Liver (tissue), 9 donors: Measurements from ENCODE around the gene USP6NL. TPM values are rescaled to one million over a fixed set of nuclear protein-coding genes. Genes with fewer than 3 reads are reported as not detected.

Source experiments
- DNase-seq: peaks from one replicate; pipeline ENCODE4 v3.0.0-alpha.2; 2017; ENCODE audit warnings: low spot score
- H3K27ac ChIP-seq, 2 donors: one replicate each; pipeline ENCODE4 v1.7.0; 2013; ENCODE audit warnings: inconsistent platforms in 2 of 2, low read length in 2 of 2, control low read depth in 1 of 2, low read depth in 1 of 2, mild to moderate bottlenecking in 1 of 2
- H3K27me3 ChIP-seq, 4 donors: one replicate each; pipeline versions ENCODE4 v1.6.1 to v1.7.0; 2013; ENCODE audit warnings: low read length in 3 of 4, inconsistent platforms in 1 of 4, mild to moderate bottlenecking in 1 of 4, moderate library complexity in 1 of 4; ENCODE audit not compliant: control insufficient read depth in 4 of 4, insufficient read depth in 4 of 4
- H3K36me3 ChIP-seq, 4 donors: one replicate each; pipeline versions ENCODE4 v1.6.1 to v1.7.0; 2013; ENCODE audit warnings: low read length in 3 of 4, mild to moderate bottlenecking in 3 of 4, low read depth in 1 of 4, moderate library complexity in 1 of 4; ENCODE audit not compliant: control insufficient read depth in 4 of 4, insufficient read depth in 3 of 4
- H3K4me1 ChIP-seq, 4 donors: one replicate each; pipeline versions ENCODE4 v1.6.1 to v1.7.0; 2013; ENCODE audit warnings: low read length in 3 of 4, mild to moderate bottlenecking in 3 of 4, moderate library complexity in 1 of 4; ENCODE audit not compliant: control insufficient read depth in 4 of 4, insufficient read depth in 4 of 4
- H3K4me3 ChIP-seq, 3 donors: one replicate each; pipeline versions ENCODE4 v1.6.1 to v1.7.0; 2013; ENCODE audit warnings: low read length in 3 of 3, control low read depth in 1 of 3, low read depth in 1 of 3, mild to moderate bottlenecking in 1 of 3
- H3K9ac ChIP-seq, 2 donors: one replicate each; pipeline ENCODE4 v1.7.0; 2013; ENCODE audit warnings: low read length in 2 of 2, mild to moderate bottlenecking in 2 of 2, moderate library complexity in 2 of 2, control low read depth in 1 of 2, low read depth in 1 of 2
- H3K9me3 ChIP-seq, 4 donors: one replicate each; pipeline versions ENCODE4 v1.6.1 to v1.7.0; 2013; ENCODE audit warnings: low read length in 3 of 4; ENCODE audit not compliant: control insufficient read depth in 4 of 4
- CTCF ChIP-seq: fragments of 150-350 bp; IDR thresholded peaks from 2 replicates; pipeline ENCODE4 v1.5.1; 2017; ENCODE audit warnings: improper control_type of control experiment, low read depth, low read length; ENCODE audit not compliant: missing input control
- EGR1 ChIP-seq, 2 donors: IDR thresholded peaks; 2 replicates each; pipeline ENCODE4 v1.6.1; 2016 to 2018; ENCODE audit warnings: antibody characterized with exemption in 2 of 2, low read depth in 2 of 2
- FOXA1 ChIP-seq: IDR thresholded peaks from 2 replicates; pipeline ENCODE4 v1.6.1; 2016; ENCODE audit warnings: antibody characterized with exemption
- FOXA2 ChIP-seq: IDR thresholded peaks from 2 replicates; pipeline ENCODE4 v1.6.1; 2016; ENCODE audit warnings: antibody characterized with exemption
- GABPA ChIP-seq, 2 donors: IDR thresholded peaks in 1 of 2; conservative IDR thresholded peaks in 1 of 2; 2 replicates each; pipeline ENCODE4 v1.6.1; 2016; ENCODE audit warnings: antibody characterized with exemption in 2 of 2, mild to moderate bottlenecking in 1 of 2, moderate library complexity in 1 of 2
- HNF4G ChIP-seq: IDR thresholded peaks from 2 replicates; pipeline ENCODE4 v1.6.1; 2016; ENCODE audit warnings: antibody characterized with exemption
- JUND ChIP-seq, 2 donors: IDR thresholded peaks; 2 replicates each; pipeline ENCODE4 v1.6.1; 2016; ENCODE audit warnings: antibody characterized with exemption in 2 of 2
- MAX ChIP-seq: IDR thresholded peaks from 2 replicates; pipeline ENCODE4 v1.6.1; 2016; ENCODE audit warnings: antibody characterized with exemption
- RAD21 ChIP-seq, 2 donors: IDR thresholded peaks; 2 replicates each; pipeline ENCODE4 v1.6.1; 2016; ENCODE audit warnings: antibody characterized with exemption in 2 of 2, mild to moderate bottlenecking in 2 of 2
- RXRA ChIP-seq, 2 donors: IDR thresholded peaks; 2 replicates each; pipeline ENCODE4 v1.6.1; 2017 to 2018; ENCODE audit warnings: antibody characterized with exemption in 2 of 2, mild to moderate bottlenecking in 1 of 2
- SP1 ChIP-seq: IDR thresholded peaks from 2 replicates; pipeline ENCODE4 v1.6.1; 2018; ENCODE audit warnings: antibody characterized with exemption, mild to moderate bottlenecking
- TAF1 ChIP-seq: conservative IDR thresholded peaks from 2 replicates; pipeline ENCODE4 v1.6.1; 2016; ENCODE audit warnings: antibody characterized with exemption, mild to moderate bottlenecking
- YY1 ChIP-seq: IDR thresholded peaks from 2 replicates; pipeline ENCODE4 v1.6.1; 2016; ENCODE audit warnings: antibody characterized with exemption, mild to moderate bottlenecking
- ZBTB33 ChIP-seq: IDR thresholded peaks from 2 replicates; pipeline ENCODE4 v1.6.1; 2016; ENCODE audit warnings: antibody characterized with exemption
- WGBS: extraction: QIAGEN DNeasy Blood & Tissue Kit; methylation state at CpG from one replicate; pipeline ENCODE4 v1.1.7; 2013; 5-methylcytosine and 5-hydroxymethylcytosine counted together
- polyA plus RNA-seq, 2 donors: library from polyadenylated mRNA; stranded (reverse) in 1 of 2; unstranded in 1 of 2; fragments of 200-250 nt in 1 of 2; fragments of >200 nt in 1 of 2; fragmentation: Nextera tagmentation in 1 of 2; extraction: Ambion mirVana in 1 of 2; gene quantifications; one replicate each; pipeline versions ENCODE4 v1.2.1 to v1.2.3, GENCODE V29; 2013 to 2015
- total RNA-seq, 2 donors: library from RNA; depleted of rRNA; stranded (reverse); fragments of >200 nt; gene quantifications; one replicate each; pipeline ENCODE4 v1.2.3, GENCODE V29; 2014
- TF ChIP-seq, protein P1 (sequence below): IDR thresholded peaks from 2 replicates; pipeline ENCODE4 v1.6.1; 2016; ENCODE audit warnings: antibody characterized with exemption
- TF ChIP-seq, protein P2 (sequence below): IDR thresholded peaks from 2 replicates; pipeline ENCODE4 v1.6.1; 2016; ENCODE audit warnings: antibody characterized with exemption, mild to moderate bottlenecking
- donor health status: healthy.
- donor health status: healthy.
- donor health status: healthy.
- donor health status: healthy.
- donor health status: healthy.

USP6NL gene
- total and polyA plus RNA-seq, 4 donors, result 3.8 to 15.0 (median 10.2) TPM

DNA sequence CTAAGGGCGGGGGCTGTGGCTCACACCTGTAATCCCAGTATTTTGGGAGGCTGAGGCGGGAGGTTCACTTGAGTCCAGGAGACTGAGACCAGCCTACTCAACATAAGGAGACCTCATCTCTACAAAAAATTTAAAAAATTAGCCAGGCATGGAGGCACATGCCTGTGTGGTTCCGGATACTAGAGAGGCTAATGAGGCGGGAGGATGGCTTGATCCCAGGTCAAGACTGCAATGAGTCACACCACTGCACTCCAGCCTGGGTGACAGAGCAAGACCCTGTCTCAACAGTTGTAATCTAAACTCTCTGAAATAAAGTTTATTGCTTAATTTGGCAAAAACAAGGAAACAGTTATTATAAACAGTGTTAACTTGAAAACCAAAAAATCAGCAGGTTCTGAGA lies 123.3 kb downstream of the USP6NL start:
- TF ChIP-seq FOXA1, result no peak
- TF ChIP-seq, protein P1, sequence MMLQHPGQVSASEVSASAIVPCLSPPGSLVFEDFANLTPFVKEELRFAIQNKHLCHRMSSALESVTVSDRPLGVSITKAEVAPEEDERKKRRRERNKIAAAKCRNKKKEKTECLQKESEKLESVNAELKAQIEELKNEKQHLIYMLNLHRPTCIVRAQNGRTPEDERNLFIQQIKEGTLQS, result no peak
- TF ChIP-seq RAD21 (IDR thresholded peaks at IDR 0.05), result no peak
- no peak for TF ChIP-seq YY1
- TF ChIP-seq CTCF, result no peak
- TF ChIP-seq FOXA2, result no peak
- no peak for TF ChIP-seq EGR1 (IDR thresholded peaks at IDR 0.05; ENCODE audit: low read depth in 2 of 2)
- TF ChIP-seq RXRA (IDR thresholded peaks at IDR 0.05), result no peak
- no peak for TF ChIP-seq TAF1
- no peak for TF ChIP-seq GABPA (IDR thresholded peaks at IDR 0.05 in 1 of 2, conservative IDR thresholded peaks at IDR 0.05 in 1 of 2)
- TF ChIP-seq, protein P2, sequence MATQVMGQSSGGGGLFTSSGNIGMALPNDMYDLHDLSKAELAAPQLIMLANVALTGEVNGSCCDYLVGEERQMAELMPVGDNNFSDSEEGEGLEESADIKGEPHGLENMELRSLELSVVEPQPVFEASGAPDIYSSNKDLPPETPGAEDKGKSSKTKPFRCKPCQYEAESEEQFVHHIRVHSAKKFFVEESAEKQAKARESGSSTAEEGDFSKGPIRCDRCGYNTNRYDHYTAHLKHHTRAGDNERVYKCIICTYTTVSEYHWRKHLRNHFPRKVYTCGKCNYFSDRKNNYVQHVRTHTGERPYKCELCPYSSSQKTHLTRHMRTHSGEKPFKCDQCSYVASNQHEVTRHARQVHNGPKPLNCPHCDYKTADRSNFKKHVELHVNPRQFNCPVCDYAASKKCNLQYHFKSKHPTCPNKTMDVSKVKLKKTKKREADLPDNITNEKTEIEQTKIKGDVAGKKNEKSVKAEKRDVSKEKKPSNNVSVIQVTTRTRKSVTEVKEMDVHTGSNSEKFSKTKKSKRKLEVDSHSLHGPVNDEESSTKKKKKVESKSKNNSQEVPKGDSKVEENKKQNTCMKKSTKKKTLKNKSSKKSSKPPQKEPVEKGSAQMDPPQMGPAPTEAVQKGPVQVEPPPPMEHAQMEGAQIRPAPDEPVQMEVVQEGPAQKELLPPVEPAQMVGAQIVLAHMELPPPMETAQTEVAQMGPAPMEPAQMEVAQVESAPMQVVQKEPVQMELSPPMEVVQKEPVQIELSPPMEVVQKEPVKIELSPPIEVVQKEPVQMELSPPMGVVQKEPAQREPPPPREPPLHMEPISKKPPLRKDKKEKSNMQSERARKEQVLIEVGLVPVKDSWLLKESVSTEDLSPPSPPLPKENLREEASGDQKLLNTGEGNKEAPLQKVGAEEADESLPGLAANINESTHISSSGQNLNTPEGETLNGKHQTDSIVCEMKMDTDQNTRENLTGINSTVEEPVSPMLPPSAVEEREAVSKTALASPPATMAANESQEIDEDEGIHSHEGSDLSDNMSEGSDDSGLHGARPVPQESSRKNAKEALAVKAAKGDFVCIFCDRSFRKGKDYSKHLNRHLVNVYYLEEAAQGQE, result no peak
- TF ChIP-seq SP1, result no peak
- no peak for TF ChIP-seq JUND (IDR thresholded peaks at IDR 0.05)
- TF ChIP-seq ZBTB33, result no peak
- no peak for TF ChIP-seq HNF4G
- no peak for TF ChIP-seq MAX

More for the DNA sequence above, 123.3 kb downstream of the USP6NL start:
- no peak overlapping the region for H3K27ac ChIP-seq
- WGBS, result 93% methylated on average over 4 of the region's 4 CpGs
- H3K9me3 ChIP-seq, result no peaks in the 10 kb centered on the region
- H3K4me1 ChIP-seq, result peaks cover 0 to under 1% (median 0%) of the 10 kb centered on the region in 4 donors
- H3K9ac ChIP-seq, result no peak overlapping the region
- H3K27me3 ChIP-seq, result no peaks in the 10 kb centered on the region
- DNase-seq, result no peak
- H3K4me3 ChIP-seq, result no peak overlapping the region
- peaks cover 1 to 36% (median 19%) of the 10 kb centered on the region in 4 donors for H3K36me3 ChIP-seq
